KMS-11 (cell line): ENCODE results near the gene GLDC.
A peak's percentile ranks its signal among the peaks of the same experiment; 100 is the strongest.

Experiments used
- H2AFZ ChIP-seq: fragments of 200-600 bp; sonication (generic); 2 replicates; pipeline ENCODE4 v1.6.1; 2016; ENCODE audit warnings: antibody characterized with exemption, mixed run types, low read depth
- H3K27ac ChIP-seq: fragments of 200-600 bp; sonication (generic); 2 replicates; pipeline ENCODE4 v1.6.1; 2016; ENCODE audit warnings: mild to moderate bottlenecking, mixed run types
- H3K27me3 ChIP-seq: fragments of 200-600 bp; sonication (generic); 2 replicates; pipeline ENCODE4 v1.6.1; 2017; ENCODE audit warnings: mild to moderate bottlenecking, low read depth, mixed run types, moderate library complexity; ENCODE audit not compliant: insufficient read depth
- H3K36me3 ChIP-seq: fragments of 200-600 bp; sonication (generic); 2 replicates; pipeline ENCODE4 v1.6.1; 2017; ENCODE audit warnings: mild to moderate bottlenecking, mixed run types; ENCODE audit not compliant: insufficient read depth
- H3K4me1 ChIP-seq: fragments of 200-600 bp; sonication (generic); 2 replicates; pipeline ENCODE4 v1.6.1; 2016; ENCODE audit warnings: mild to moderate bottlenecking, low read depth, mixed run types; ENCODE audit not compliant: poor library complexity, severe bottlenecking
- H3K4me2 ChIP-seq: fragments of 200-600 bp; sonication (generic); 2 replicates; pipeline ENCODE4 v1.7.0; 2016; ENCODE audit warnings: mild to moderate bottlenecking, mixed run types
- H3K4me3 ChIP-seq: fragments of 200-600 bp; sonication (generic); IDR thresholded peaks from 2 replicates; pipeline ENCODE4 v1.6.1; 2017; ENCODE audit warnings: low read depth, low read length, mixed read lengths; ENCODE audit not compliant: insufficient read depth
- H3K79me2 ChIP-seq: fragments of 200-600 bp; sonication (generic); 2 replicates; pipeline ENCODE4 v1.6.1; 2016; ENCODE audit warnings: low read depth, mixed run types; ENCODE audit not compliant: insufficient read depth
- H3K9ac ChIP-seq: fragments of 200-600 bp; sonication (generic); 2 replicates; pipeline ENCODE4 v1.6.1; 2016; ENCODE audit warnings: mild to moderate bottlenecking, mixed run types
- H4K20me1 ChIP-seq: fragments of 200-600 bp; sonication (generic); 2 replicates; pipeline ENCODE4 v1.6.1; 2016; ENCODE audit warnings: mild to moderate bottlenecking, mixed run types; ENCODE audit not compliant: insufficient read depth
- CTCF ChIP-seq: fragments of 200-600 bp; sonication (generic); conservative IDR thresholded peaks from 2 replicates; pipeline ENCODE4 v1.6.1; 2017; ENCODE audit warnings: low read depth, mild to moderate bottlenecking, antibody characterized with exemption, low read length, moderate library complexity, mixed read lengths

Gene GLDC

GRCh38 chr9:6581253-6581652 is 64.3 kb downstream of the GLDC start:
- H3K27ac ChIP-seq = no peak overlapping the region
- H4K20me1 ChIP-seq = no peaks in the 10 kb centered on the region
- H3K4me1 ChIP-seq = no peaks in the 10 kb centered on the region
- H3K36me3 ChIP-seq = no peaks in the 10 kb centered on the region
- no peak overlapping the region for H3K9ac ChIP-seq
- H2AFZ ChIP-seq = no peak overlapping the region
- H3K79me2 ChIP-seq = no peaks in the 10 kb centered on the region
- H3K4me2 ChIP-seq = no peak overlapping the region
- no peak for TF ChIP-seq CTCF
- H3K27me3 ChIP-seq = no peaks in the 10 kb centered on the region
- no peak overlapping the region for H3K4me3 ChIP-seq

GRCh38 chr9:6579613-6580012 is 65.9 kb downstream of the GLDC start:
- Histone ChIP-seq H3K27ac (no peak overlapping the region), H2AFZ (no peak overlapping the region), H3K79me2 (no peaks in the 10 kb centered on the region), H3K36me3 (no peaks in the 10 kb centered on the region), H3K4me2 (no peak overlapping the region), H3K4me3 (no peak overlapping the region), H3K4me1 (peaks cover 16% of the 10 kb centered on the region), H3K27me3 (no peaks in the 10 kb centered on the region), H4K20me1 (no peaks in the 10 kb centered on the region), H3K9ac (no peak overlapping the region)
- no peak for TF ChIP-seq CTCF

GRCh38 chr9:6576987-6577386 is 68.5 kb downstream of the GLDC start:
- H4K20me1 ChIP-seq = no peaks in the 10 kb centered on the region
- no peak for TF ChIP-seq CTCF
- no peak overlapping the region for H2AFZ ChIP-seq
- no peaks in the 10 kb centered on the region for H3K79me2 ChIP-seq
- no peak overlapping the region for H3K4me2 ChIP-seq
- H3K9ac ChIP-seq = no peak overlapping the region
- no peak overlapping the region for H3K27ac ChIP-seq
- no peaks in the 10 kb centered on the region for H3K36me3 ChIP-seq
- H3K27me3 ChIP-seq = no peaks in the 10 kb centered on the region
- peaks cover 18% of the 10 kb centered on the region for H3K4me1 ChIP-seq
- H3K4me3 ChIP-seq = no peak overlapping the region

GRCh38 chr9:6575324-6576034 is 70.0 kb downstream of the GLDC start:
- Histone ChIP-seq H3K79me2 (no peaks in the 10 kb centered on the region), H3K27ac (no peak overlapping the region), H3K9ac (no peak overlapping the region), H2AFZ (no peak overlapping the region), H4K20me1 (no peaks in the 10 kb centered on the region), H3K4me3 (no peak overlapping the region), H3K4me2 (peak overlapping the region; percentile 34; the same call in 1 of the 2 replicates), H3K27me3 (no peaks in the 10 kb centered on the region), H3K4me1 (peaks cover 18% of the 10 kb centered on the region), H3K36me3 (no peaks in the 10 kb centered on the region)
- no peak for TF ChIP-seq CTCF
